Type B pancreatic cell (in vitro differentiated cells): ENCODE measurements around the gene AP3D1. TPM values are rescaled to one million over a fixed set of nuclear protein-coding genes. Genes with fewer than 3 reads are reported as not detected.
"Not testable (repeated sequence)": the region's sequence is repeated elsewhere in the genome, so short reads cannot be mapped to it uniquely, and the experiment has no call there.

Experiments
- DNase-seq: peaks from one replicate; pipeline ENCODE4 v3.0.0; 2021; ENCODE audit warnings: mixed read lengths; ENCODE audit not compliant: unreplicated experiment; ENCODE audit errors: extremely low spot score
- H3K27ac Mint-ChIP-seq: 2 replicates; pipeline ENCODE4 v1.8.0; 2021; ENCODE audit warnings: mild to moderate bottlenecking, mixed read lengths
- H3K27me3 Mint-ChIP-seq: 2 replicates; pipeline ENCODE4 v1.8.0; 2021; ENCODE audit warnings: mixed read lengths
- H3K36me3 Mint-ChIP-seq: 2 replicates; pipeline ENCODE4 v1.8.0; 2021; ENCODE audit warnings: mixed read lengths
- H3K4me1 Mint-ChIP-seq: one replicate; pipeline ENCODE4 v1.8.0; 2021; ENCODE audit warnings: mixed read lengths; ENCODE audit not compliant: unreplicated experiment
- H3K4me3 Mint-ChIP-seq: 2 replicates; pipeline ENCODE4 v1.8.0; 2021; ENCODE audit warnings: mild to moderate bottlenecking, mixed read lengths
- H3K9me3 Mint-ChIP-seq: 2 replicates; pipeline ENCODE4 v1.8.0; 2021; ENCODE audit warnings: mixed read lengths
- CTCF ChIP-seq: fragments of 200-600 bp; sonication (generic); conservative IDR thresholded peaks from 2 replicates; pipeline ENCODE4 v1.5.0; 2021; ENCODE audit warnings: antibody characterized with exemption, mild to moderate bottlenecking
- total RNA-seq: library from RNA; stranded (reverse); gene quantifications from 2 replicates; pipeline ENCODE4 v1.2.1, GENCODE V29; 2021; ENCODE audit warnings: low replicate concordance

The AP3D1 gene
- total RNA-seq, 1 donor from 2014 or later, result 127 TPM

GRCh38 chr19:2089727-2090053 lies 61.7 kb downstream of the AP3D1 start:
- peaks cover 22% of the 10 kb centered on the region for H3K4me1 Mint-ChIP-seq
- no peak overlapping the region for H3K4me3 Mint-ChIP-seq
- H3K36me3 Mint-ChIP-seq, result peaks cover 3% of the 10 kb centered on the region
- no peak overlapping the region for H3K27ac Mint-ChIP-seq
- no peaks in the 10 kb centered on the region for H3K9me3 Mint-ChIP-seq
- no peak for TF ChIP-seq CTCF
- H3K27me3 Mint-ChIP-seq, result no peaks in the 10 kb centered on the region
- no peak for DNase-seq

- Mint-ChIP-seq H3K9me3 (no peaks in the 10 kb centered on the region), H3K4me1 (peaks cover 17% of the 10 kb centered on the region), H3K36me3 (peaks cover 3% of the 10 kb centered on the region), H3K27ac (peak overlapping the region; percentile 79), H3K27me3 (no peaks in the 10 kb centered on the region), H3K4me3 (peak overlapping the region; percentile 39)
- no peak for TF ChIP-seq CTCF
- no peak for DNase-seq
Observed at GRCh38 chr19:2089001-2089711, 62.2 kb downstream of the AP3D1 start.

DNA sequence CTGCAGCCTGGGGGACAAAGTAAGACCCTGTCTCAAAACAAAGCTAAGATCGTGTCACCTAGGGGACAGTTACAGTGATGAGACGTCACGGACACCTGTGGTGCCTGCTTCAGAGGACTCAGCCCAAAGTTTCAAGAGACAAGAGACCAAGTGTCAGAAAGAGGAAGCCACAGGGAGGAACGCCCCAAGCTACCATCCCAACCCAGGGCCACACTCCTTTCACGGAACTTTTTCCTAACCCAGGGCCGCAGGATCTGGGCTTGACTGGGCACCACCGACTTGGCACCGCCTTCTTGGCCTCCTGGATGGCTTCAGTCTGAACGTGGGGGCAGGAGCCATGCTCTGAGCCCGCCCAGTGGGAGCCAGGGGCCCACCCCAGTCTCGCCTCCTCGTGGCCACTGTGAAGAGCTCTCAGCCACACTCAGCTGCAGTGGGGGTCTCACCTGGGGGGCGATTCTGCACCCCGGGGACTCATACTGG lies 63.7 kb downstream of the AP3D1 start:
- no peak for DNase-seq
- TF ChIP-seq CTCF, result no peak
- Mint-ChIP-seq H3K9me3 (no peaks in the 10 kb centered on the region), H3K36me3 (peaks cover 3% of the 10 kb centered on the region), H3K4me1 (peaks cover 16% of the 10 kb centered on the region), H3K4me3 (no peak overlapping the region), H3K27ac (no peak overlapping the region), H3K27me3 (no peaks in the 10 kb centered on the region)

DNA sequence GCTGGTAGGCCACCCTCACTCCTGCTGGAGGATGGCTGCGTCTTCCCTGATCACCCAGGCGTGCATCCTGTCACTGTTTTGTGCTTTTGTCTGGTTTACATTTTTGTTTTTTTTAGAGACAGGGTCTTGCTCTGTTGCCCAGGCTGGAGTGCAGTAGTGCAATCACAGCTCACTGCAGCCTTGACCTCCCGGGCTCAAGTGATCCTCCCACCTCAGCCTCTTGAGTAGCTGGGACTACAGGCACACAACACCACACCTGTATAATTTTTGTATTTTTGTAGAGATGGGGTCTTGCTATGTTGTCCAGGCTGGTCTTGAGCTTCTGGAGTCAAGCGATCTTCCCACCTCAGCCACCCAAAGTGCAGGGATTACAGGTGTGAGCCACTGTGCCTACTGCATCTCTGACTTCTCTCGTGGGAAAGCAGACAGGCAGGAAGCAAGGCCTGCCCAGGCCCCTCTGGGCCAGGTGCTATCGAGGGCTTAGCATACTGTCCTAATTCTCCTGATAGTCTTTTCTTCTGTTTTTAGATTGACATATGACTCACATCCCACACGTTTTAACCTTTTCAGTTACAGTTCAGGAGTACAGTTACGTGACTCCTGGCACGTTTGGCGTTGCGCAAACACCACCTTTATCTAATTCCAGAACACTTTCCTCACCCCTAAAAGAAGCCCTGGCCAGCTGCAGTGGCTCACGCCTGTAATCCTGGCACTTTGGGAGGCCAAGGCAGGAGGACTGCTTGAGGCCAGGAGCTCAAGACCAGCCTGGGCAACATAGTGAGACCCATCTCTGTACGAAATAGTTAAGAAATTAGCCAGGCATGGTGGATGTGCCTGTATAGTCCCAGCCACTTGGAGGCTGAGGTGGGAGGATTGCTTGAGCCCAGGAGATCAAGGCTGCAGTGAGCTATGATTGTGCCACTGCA lies 64.4 kb downstream of the AP3D1 start:
- H3K36me3 Mint-ChIP-seq, result not testable (repeated sequence)

GRCh38 chr19:2084993-2085720 lies 66.2 kb downstream of the AP3D1 start:
- peaks cover 3% of the 10 kb centered on the region for H3K36me3 Mint-ChIP-seq
- no peak overlapping the region for H3K27ac Mint-ChIP-seq
- H3K4me3 Mint-ChIP-seq, result no peak overlapping the region
- TF ChIP-seq CTCF, result no peak
- peaks cover 20% of the 10 kb centered on the region for H3K4me1 Mint-ChIP-seq
- no peak for DNase-seq
- no peaks in the 10 kb centered on the region for H3K9me3 Mint-ChIP-seq
- H3K27me3 Mint-ChIP-seq, result no peaks in the 10 kb centered on the region

More for the DNA sequence above, 64.4 kb downstream of the AP3D1 start:
- H3K9me3 Mint-ChIP-seq, H3K4me3 Mint-ChIP-seq, DNase-seq, H3K27me3 Mint-ChIP-seq, H3K27ac Mint-ChIP-seq: not testable (repeated sequence)
- peaks cover 16% of the 10 kb centered on the region for H3K4me1 Mint-ChIP-seq
